Heart right ventricle (tissue), 16 donors: ENCODE data around the gene PLXNA2. TPM values are rescaled to one million over a fixed set of nuclear protein-coding genes. Genes with fewer than 3 reads are reported as not detected.

ENCODE experiments used
- ATAC-seq, 8 donors: fragments of 200-7000 bp; cut with Tn5 transposase; one replicate each; pipeline ENCODE4 v1.9.1; 2020; ENCODE audit warnings: mild to moderate bottlenecking in 8 of 8, moderate library complexity in 8 of 8, moderate number of reproducible peaks in 1 of 8
- DNase-seq, 2 donors: peaks; one replicate each; pipeline ENCODE4 v3.0.0-alpha.2; 2020
- H3K27ac ChIP-seq, 10 donors: fragments of 200-600 bp; sonication (generic) in 2 of 10; one replicate each; pipeline versions ENCODE4 v1.5.0 to v1.8.0; 2020 to 2022; ENCODE audit warnings: mild to moderate bottlenecking in 3 of 10
- H3K27me3 ChIP-seq, 7 donors: fragments of 200-600 bp; one replicate each; pipeline ENCODE4 v1.8.0; 2021 to 2022; ENCODE audit warnings: mild to moderate bottlenecking in 2 of 7
- H3K36me3 ChIP-seq, 9 donors: fragments of 200-600 bp; sonication (generic) in 1 of 9; one replicate each; pipeline versions ENCODE4 v1.5.0 to v1.8.0; 2020 to 2022; ENCODE audit warnings: mild to moderate bottlenecking in 2 of 9
- H3K4me1 ChIP-seq, 9 donors: fragments of 200-600 bp; sonication (generic) in 1 of 9; one replicate each; pipeline versions ENCODE4 v1.5.0 to v1.8.0; 2020 to 2022; ENCODE audit warnings: mild to moderate bottlenecking in 4 of 9
- H3K4me3 ChIP-seq, 10 donors: fragments of 200-600 bp; sonication (generic) in 2 of 10; one replicate each; pipeline versions ENCODE4 v1.5.0 to v1.8.0; 2020 to 2022; ENCODE audit warnings: mild to moderate bottlenecking in 7 of 10, moderate library complexity in 2 of 10
- H3K9me3 ChIP-seq, 11 donors: fragments of 200-600 bp in 10 of 11; sonication (generic) in 2 of 11; one replicate each; pipeline versions ENCODE4 v1.5.0 to v1.8.0; 2013 to 2022; ENCODE audit warnings: mild to moderate bottlenecking in 2 of 11, control low read depth in 1 of 11, moderate library complexity in 1 of 11
- WGBS, 2 donors: extraction: QIAGEN DNeasy Blood & Tissue Kit; methylation state at CpG; one replicate each; pipeline ENCODE4 v1.1.7; 2013; ENCODE audit warnings: inconsistent platforms in 1 of 2; 5-methylcytosine and 5-hydroxymethylcytosine counted together
- intact Hi-C, 10 donors: fragments of 100-400 bp; cut with DNase I; formaldehyde crosslinking; loops; one replicate each; pipeline versions ENCODE4 v1.11.1 to v1.14.2; 2022
- polyA plus RNA-seq, 2 donors: library from polyadenylated mRNA; stranded (reverse); fragments of 200-250 nt; gene quantifications; one replicate each; pipeline ENCODE4 v1.2.3, GENCODE V29; 2013
- total RNA-seq, 10 donors: library from RNA; stranded (reverse); fragmentation: NEBNext Ultra II Directional in 3 of 10; extraction: Animal tissue kit (Norgen Biotek cat#: 25700) in 3 of 10; gene quantifications; one replicate each; pipeline versions ENCODE4 v1.2.1 to v1.2.4, GENCODE V29; 2021 to 2023
- TF ChIP-seq, protein P1 (sequence below), 9 donors: fragments of 200-600 bp; sonication (generic) in 2 of 9; IDR thresholded peaks; one replicate each; pipeline versions ENCODE4 v1.5.0 to v1.8.0; 2021 to 2022; ENCODE audit warnings: antibody characterized with exemption in 9 of 9, mild to moderate bottlenecking in 5 of 9, moderate library complexity in 1 of 9
- donor health status: Arrhythmogenic right ventricular cardiomyopathy.
- donor health status: ischemic (EF 13 %, LVEDD 7.1; RV severe dilation, severe dysfunction).
- donor health status: healthy with polysubstance abuse.
- donor health status: DM: no; HTN: yes; CAD: no.
- donor health status: DM: no; HTN: no; CAD: no.
- donor health status: ischemic (EF 25% LVEDD 6.9; RV normal size, moderate dysfunction).
- donor health status: ischemic (EF 25% LVEDD 5.7; RV mildly dilated, moderate dysfunction).
- donor health status: healthy.
- donor health status: DM: yes; HTN: yes; CAD: no.
- donor health status: Ischemic cardiomyopathy.
- donor health status: ischemic (EF 35%, LVEDD 5.7; RV mildly dilated, moderate dysfunction).
- donor health status: nonischemic (EF 11% LVEDD 7.7; RV severe dilation, severe dysfunction).
- donor health status: DM: yes; HTN: yes; CAD: no.
- donor health status: PGD.
- donor health status: ischemic (EF 29% LVEDD 5.4; RV normal size, mild dysfunction).
- donor health status: nonischemic (EF 23%, LVEDD 6.1; RV moderate dilation, normal function).

Gene PLXNA2
- total and polyA plus RNA-seq, 12 donors = 6.1 to 31.6 (median 17.9) TPM

DNA sequence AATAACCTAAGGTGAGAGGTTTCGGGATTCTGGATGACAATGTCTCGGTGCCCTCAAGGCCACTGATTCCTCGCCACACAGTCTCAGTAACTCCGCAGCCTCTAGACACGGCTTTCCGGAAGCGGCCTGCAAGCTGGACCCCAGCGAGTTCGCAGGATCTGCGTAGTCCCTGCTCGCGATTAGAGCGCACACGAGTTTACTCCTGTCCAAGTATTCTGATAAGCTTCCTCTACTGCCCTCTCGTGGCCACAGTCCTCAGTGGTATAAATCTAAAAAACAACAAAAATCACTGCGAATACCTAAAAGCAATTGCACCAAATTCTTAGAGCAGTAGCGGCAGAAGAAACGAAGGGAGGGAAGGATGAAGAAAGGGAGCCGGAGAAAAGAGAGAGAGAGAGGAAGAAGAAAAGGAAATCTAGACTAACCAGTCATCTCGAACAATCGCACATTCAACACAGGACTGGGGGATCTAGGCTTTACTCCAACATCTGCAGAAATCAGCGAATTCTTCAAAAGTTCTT lies 1.1 kb upstream of the PLXNA2 start:
- H3K4me1 ChIP-seq = peaks cover 0 to 52% (median 33%) of the 10 kb centered on the region in 9 donors
- peaks cover 0 to 2% (median 0%) of the 10 kb centered on the region in 9 donors for H3K36me3 ChIP-seq
- intact Hi-C loops = loop anchor here in 8 of 10 donors (1.0 to 10.0 kb wide), 9 partner anchors 112 to 410 kb away; no protein-coding TSS in a partner anchor
- DNase-seq (peak; percentile 84 to 94), ATAC-seq (peak; percentile 72 to 92 (median 82))
- no peaks in the 10 kb centered on the region for H3K9me3 ChIP-seq
- H3K4me3 ChIP-seq = peak overlapping the region in 9 of 10 donors; percentile 74 to 98 (median 84)
- WGBS, 2 donors = 6 to 7% methylated on average over 22 of the region's 22 CpGs
- peaks cover 0 to 33% (median 0%) of the 10 kb centered on the region in 7 donors for H3K27me3 ChIP-seq
- peak overlapping the region; percentile 84 to 98 (median 92) for H3K27ac ChIP-seq
- TF ChIP-seq, protein P1, sequence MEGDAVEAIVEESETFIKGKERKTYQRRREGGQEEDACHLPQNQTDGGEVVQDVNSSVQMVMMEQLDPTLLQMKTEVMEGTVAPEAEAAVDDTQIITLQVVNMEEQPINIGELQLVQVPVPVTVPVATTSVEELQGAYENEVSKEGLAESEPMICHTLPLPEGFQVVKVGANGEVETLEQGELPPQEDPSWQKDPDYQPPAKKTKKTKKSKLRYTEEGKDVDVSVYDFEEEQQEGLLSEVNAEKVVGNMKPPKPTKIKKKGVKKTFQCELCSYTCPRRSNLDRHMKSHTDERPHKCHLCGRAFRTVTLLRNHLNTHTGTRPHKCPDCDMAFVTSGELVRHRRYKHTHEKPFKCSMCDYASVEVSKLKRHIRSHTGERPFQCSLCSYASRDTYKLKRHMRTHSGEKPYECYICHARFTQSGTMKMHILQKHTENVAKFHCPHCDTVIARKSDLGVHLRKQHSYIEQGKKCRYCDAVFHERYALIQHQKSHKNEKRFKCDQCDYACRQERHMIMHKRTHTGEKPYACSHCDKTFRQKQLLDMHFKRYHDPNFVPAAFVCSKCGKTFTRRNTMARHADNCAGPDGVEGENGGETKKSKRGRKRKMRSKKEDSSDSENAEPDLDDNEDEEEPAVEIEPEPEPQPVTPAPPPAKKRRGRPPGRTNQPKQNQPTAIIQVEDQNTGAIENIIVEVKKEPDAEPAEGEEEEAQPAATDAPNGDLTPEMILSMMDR (IDR thresholded peaks at IDR 0.05) = peak; percentile 75 to 91 (median 84)

DNA sequence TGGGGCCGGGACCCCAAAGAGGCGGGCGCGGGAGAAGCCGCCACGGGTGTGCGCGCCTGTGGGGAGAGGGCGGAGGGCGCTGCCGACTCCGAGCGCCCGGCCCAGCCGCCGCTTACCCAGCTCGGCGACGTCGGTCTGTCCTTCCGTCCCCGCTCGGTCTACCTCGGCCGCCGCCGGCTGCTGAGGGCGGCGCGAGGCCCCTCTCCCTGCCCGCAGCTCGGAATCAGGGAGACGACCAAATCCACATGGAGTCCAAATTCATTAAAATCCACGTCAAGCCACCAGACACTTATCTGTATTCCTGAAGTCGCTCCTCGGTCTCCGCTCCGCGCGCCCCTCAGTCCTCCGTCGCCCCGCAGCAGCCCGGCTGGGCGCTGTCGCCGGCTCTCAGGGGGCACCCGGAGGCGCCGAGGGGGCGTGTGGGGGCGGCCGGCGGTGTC lies 637 bp downstream of the PLXNA2 start:
- DNase-seq (peak in 1 of 2 donors; percentile 29), ATAC-seq (peak in 5 of 8 donors; percentile 10 to 60 (median 26))
- 0 to 1% methylated on average over 54 of the region's 54 CpGs for WGBS, 2 donors
- peaks cover 0 to 2% (median 0%) of the 10 kb centered on the region in 9 donors for H3K36me3 ChIP-seq
- no peaks in the 10 kb centered on the region for H3K9me3 ChIP-seq
- peaks cover 0 to 36% (median 0%) of the 10 kb centered on the region in 7 donors for H3K27me3 ChIP-seq
- peak overlapping the region; percentile 84 to 98 (median 92) for H3K27ac ChIP-seq
- peaks cover 7 to 68% (median 48%) of the 10 kb centered on the region in 9 donors for H3K4me1 ChIP-seq
- intact Hi-C loops = loop anchor here in 8 of 10 donors (5.0 to 10.0 kb wide), 9 partner anchors 36 to 409 kb away; no protein-coding TSS in a partner anchor
- TF ChIP-seq, protein P1 (IDR thresholded peaks at IDR 0.05) = peak in 1 of 9 donors; percentile 23
- H3K4me3 ChIP-seq = peak overlapping the region; percentile 74 to 99 (median 88)

DNA sequence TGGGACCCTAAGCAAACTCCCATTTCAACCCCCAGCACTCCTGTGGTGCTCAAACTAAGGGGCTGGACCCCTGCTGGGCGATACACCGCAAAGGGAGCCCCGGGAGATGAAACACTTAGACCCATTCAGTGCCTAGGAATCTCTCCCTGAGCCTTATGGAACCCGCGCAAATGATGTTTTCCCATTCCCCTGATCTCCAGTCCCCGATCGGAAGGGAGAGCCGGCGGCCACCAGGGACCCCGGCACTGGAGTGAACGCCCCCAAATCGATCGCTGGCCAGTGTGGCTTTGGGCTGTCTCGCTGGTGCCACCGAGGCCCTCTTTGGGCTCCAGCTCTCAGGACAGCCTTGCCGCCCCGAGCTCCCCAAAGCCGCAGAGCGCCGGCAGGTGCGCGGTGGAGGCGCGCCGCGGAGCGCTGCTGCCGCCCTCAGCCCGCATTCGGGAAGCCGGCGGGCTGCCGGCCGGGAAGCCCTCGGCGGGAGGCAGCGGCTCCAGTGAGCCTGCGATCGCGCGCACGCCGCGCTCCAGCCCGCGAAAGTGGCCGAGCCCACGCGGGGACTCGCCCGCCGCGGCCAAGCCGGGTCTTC lies 1.1 kb downstream of the PLXNA2 start:
- TF ChIP-seq, protein P1 (IDR thresholded peaks at IDR 0.05) = peak in 3 of 9 donors; percentile 41 to 44 (median 43)
- H3K4me3 ChIP-seq = peak overlapping the region; percentile 74 to 99 (median 88)
- no peaks in the 10 kb centered on the region for H3K9me3 ChIP-seq
- peaks cover 0 to 3% (median 0%) of the 10 kb centered on the region in 9 donors for H3K36me3 ChIP-seq
- peak; percentile 6 to 58 (median 20) for ATAC-seq
- H3K27ac ChIP-seq = peak overlapping the region; percentile 84 to 98 (median 92)
- intact Hi-C loops = loop anchor here in 8 of 10 donors (5.0 to 10.0 kb wide), 9 partner anchors 36 to 408 kb away; no protein-coding TSS in a partner anchor
- DNase-seq = peak in 1 of 2 donors; percentile 47
- peaks cover 0 to 36% (median 0%) of the 10 kb centered on the region in 7 donors for H3K27me3 ChIP-seq
- peaks cover 7 to 71% (median 54%) of the 10 kb centered on the region in 9 donors for H3K4me1 ChIP-seq
- 2 to 3% methylated on average over 52 to 54 of the region's 54 CpGs for WGBS, 2 donors

DNA sequence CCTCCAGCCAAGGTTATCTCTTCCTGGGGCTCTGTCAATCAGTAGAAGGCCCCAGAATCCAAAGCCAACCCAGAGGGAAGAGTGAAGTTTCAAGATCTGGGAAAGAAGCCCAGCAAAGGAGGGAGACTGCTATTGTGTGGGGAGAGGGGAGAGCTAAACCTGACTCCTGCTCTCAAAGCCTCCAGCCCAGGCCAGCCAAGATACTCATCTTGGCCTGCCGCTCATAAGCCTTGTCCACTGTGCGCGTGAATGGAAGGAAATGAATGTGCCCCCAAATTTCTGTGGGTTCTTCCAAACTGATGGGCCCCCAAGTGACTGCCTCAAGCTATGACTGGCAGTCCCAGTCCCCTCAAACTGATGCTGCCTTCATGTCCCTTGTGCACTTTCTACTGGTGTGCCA lies 2.0 kb downstream of the PLXNA2 start:
- Histone ChIP-seq H3K27ac (peak overlapping the region in 9 of 10 donors; percentile 84 to 98 (median 92)), H3K9me3 (no peaks in the 10 kb centered on the region), H3K4me3 (peak overlapping the region; percentile 20 to 98 (median 83)), H3K4me1 (peaks cover 7 to 72% (median 59%) of the 10 kb centered on the region in 9 donors), H3K27me3 (peaks cover 0 to 36% (median 0%) of the 10 kb centered on the region in 7 donors), H3K36me3 (peaks cover 0 to 12% (median 0%) of the 10 kb centered on the region in 9 donors)
- TF ChIP-seq, protein P1 (IDR thresholded peaks at IDR 0.05) = no peak
- no peak for DNase-seq
- no peak for ATAC-seq
- 65 to 73% methylated on average over 3 of the region's 3 CpGs for WGBS, 2 donors
- intact Hi-C loops = loop anchor here in 8 of 10 donors (5.0 to 10.0 kb wide), 9 partner anchors 35 to 407 kb away; no protein-coding TSS in a partner anchor
